Keratinocyte (primary cell): ENCODE measurements around the gene DTWD2. TPM values are rescaled to one million over a fixed set of nuclear protein-coding genes. Genes with fewer than 3 reads are reported as not detected.

Source experiments
- DNase-seq: peaks from one replicate; pipeline ENCODE4 v3.0.0-alpha.2; 2011; ENCODE audit warnings: low read depth, missing footprints, low spot score
- FAIRE-seq: peaks from 2 replicates; lab custom pipeline; 2011; peaks lifted over from hg19 to GRCh38; lab: Jason Lieb, UNC
- H2AFZ ChIP-seq: 2 replicates; pipeline ENCODE4 v1.6.0; 2012; ENCODE audit warnings: low read length, control low read depth, inconsistent platforms; ENCODE audit not compliant: control insufficient read depth
- H3K27ac ChIP-seq: 2 replicates; pipeline ENCODE4 v1.5.1; 2011; ENCODE audit warnings: low read length; ENCODE audit not compliant: control insufficient read depth, insufficient read depth
- H3K27me3 ChIP-seq: 3 replicates; pipeline ENCODE4 v1.6.0; 2011; ENCODE audit warnings: low read length; ENCODE audit not compliant: control insufficient read depth, insufficient read depth; ENCODE audit errors: extremely low read depth
- H3K36me3 ChIP-seq, 2 experiments: 2 replicates in 1 of 2; 3 replicates in 1 of 2; pipeline ENCODE4 v1.5.1; 2011; ENCODE audit warnings: low read length in 2 of 2, mild to moderate bottlenecking in 1 of 2; ENCODE audit not compliant: control insufficient read depth in 2 of 2, insufficient read depth in 2 of 2; ENCODE audit errors: extremely low read depth in 1 of 2
- H3K4me1 ChIP-seq: 3 replicates; pipeline ENCODE4 v1.5.1; 2011; ENCODE audit warnings: low read length; ENCODE audit not compliant: control insufficient read depth, insufficient read depth; ENCODE audit errors: extremely low read depth
- H3K4me2 ChIP-seq: 3 replicates; pipeline ENCODE4 v1.6.0; 2011; ENCODE audit warnings: low read depth, low read length; ENCODE audit not compliant: control insufficient read depth, insufficient read depth; ENCODE audit errors: extremely low read depth
- H3K4me3 ChIP-seq, 3 experiments: fragments of 200-600 bp in 1 of 3; sonication (generic) in 1 of 3; 2 replicates in 2 of 3; 3 replicates in 1 of 3; pipeline ENCODE4 v1.5.1; 2011 to 2016; ENCODE audit warnings: low read length in 3 of 3, mild to moderate bottlenecking in 3 of 3, control low read depth in 2 of 3, inconsistent platforms in 1 of 3, low read depth in 1 of 3, mixed read lengths in 1 of 3, mixed run types in 1 of 3, moderate library complexity in 1 of 3; ENCODE audit not compliant: control insufficient read depth in 2 of 3, insufficient read depth in 2 of 3; ENCODE audit errors: extremely low read depth in 1 of 3
- H3K79me2 ChIP-seq: 2 replicates; pipeline ENCODE4 v1.6.0; 2012; ENCODE audit warnings: low read length; ENCODE audit not compliant: control insufficient read depth, insufficient read depth
- H3K9ac ChIP-seq: 3 replicates; pipeline ENCODE4 v1.6.0; 2011; ENCODE audit warnings: low read length; ENCODE audit not compliant: control insufficient read depth, insufficient read depth; ENCODE audit errors: extremely low read depth
- H3K9me1 ChIP-seq: 3 replicates; pipeline ENCODE4 v1.6.0; 2011; ENCODE audit warnings: low read length; ENCODE audit not compliant: control insufficient read depth, insufficient read depth; ENCODE audit errors: extremely low read depth
- H3K9me3 ChIP-seq: 2 replicates; pipeline ENCODE4 v1.5.1; 2012; ENCODE audit warnings: low read depth, low read length; ENCODE audit not compliant: control insufficient read depth
- H4K20me1 ChIP-seq: 3 replicates; pipeline ENCODE4 v1.6.0; 2011; ENCODE audit warnings: low read length; ENCODE audit not compliant: control insufficient read depth, insufficient read depth; ENCODE audit errors: extremely low read depth
- CTCF ChIP-seq, 3 experiments: IDR thresholded peaks in 1 of 3; conservative IDR thresholded peaks in 1 of 3; optimal IDR thresholded peaks in 1 of 3; 2 replicates in 2 of 3; 3 replicates in 1 of 3; pipeline versions ENCODE3 to v1.5.1; 2011; ENCODE audit warnings: low read length in 3 of 3, mild to moderate bottlenecking in 3 of 3, moderate library complexity in 2 of 3, control low read depth in 1 of 3, inconsistent platforms in 1 of 3; ENCODE audit not compliant: insufficient read depth in 2 of 3; ENCODE audit errors: extremely low read depth in 1 of 3
- EZH2 ChIP-seq: IDR thresholded peaks from one replicate; pipeline ENCODE4 v1.6.1; 2012; ENCODE audit warnings: inconsistent platforms, mild to moderate bottlenecking, low read length, moderate library complexity
- dilution Hi-C: fragments of 300-500 bp; cut with MboI; formaldehyde crosslinking; loops from one replicate; pipeline ENCODE4 v1.7.0; 2020; ENCODE audit warnings: low sequenced_read_pairs; ENCODE audit not compliant: extremely low pct_ligation_motif_present
- polyA plus RNA-seq, 5 experiments: library from polyadenylated mRNA; depleted of rRNA in 3 of 5; stranded (reverse) in 3 of 5; stranded (forward) in 1 of 5; unstranded in 1 of 5; fragments of >200 nt; gene quantifications; 1 replicate in 1 of 5; 2 replicates in 3 of 5; 3 replicates in 1 of 5; pipeline versions ENCODE4 v1.2.1 to v1.2.3, GENCODE V29; 2011 to 2012; ENCODE audit warnings: missing spikeins in 2 of 5, low read depth in 1 of 5, low replicate concordance in 1 of 5

DTWD2 gene
- polyA plus RNA-seq, 1 donor (not counting 4 experiments of a cell fraction or from before 2014, with no cell fraction given): 2.9 TPM

GRCh38 chr5:119016125-119016774, 27.9 kb upstream of the DTWD2 start:
- Histone ChIP-seq H3K4me2 (no peak overlapping the region), H3K27ac (no peak overlapping the region), H3K9ac (no peak overlapping the region), H3K36me3 (no peaks in the 10 kb centered on the region), H3K4me3 (no peak overlapping the region), H3K9me1 (no peaks in the 10 kb centered on the region), H3K4me1 (no peaks in the 10 kb centered on the region), H4K20me1 (no peaks in the 10 kb centered on the region), H3K27me3 (no peaks in the 10 kb centered on the region), H3K9me3 (no peaks in the 10 kb centered on the region), H3K79me2 (no peaks in the 10 kb centered on the region), H2AFZ (no peak overlapping the region)
- no peak for FAIRE-seq
- DNase-seq: no peak
- TF ChIP-seq EZH2 (no peak), CTCF (optimal IDR thresholded peaks at IDR 0.05 in 1 of 3, IDR thresholded peaks at IDR 0.05 in 1 of 3, conservative IDR thresholded peaks at IDR 0.05 in 1 of 3; ENCODE audit: extremely low read depth in 1 of 3, insufficient read depth in 2 of 3, low read length in 3 of 3) (no peak)
- dilution Hi-C loops: no loop called here

GRCh38 chr5:119011186-119011585, 22.8 kb upstream of the DTWD2 start:
- H3K79me2 ChIP-seq: no peaks in the 10 kb centered on the region
- H2AFZ ChIP-seq: no peak overlapping the region
- H3K4me1 ChIP-seq: no peaks in the 10 kb centered on the region
- DNase-seq (no peak), FAIRE-seq (no peak)
- H3K9me3 ChIP-seq: no peaks in the 10 kb centered on the region
- H3K9ac ChIP-seq: no peak overlapping the region
- H3K9me1 ChIP-seq: no peaks in the 10 kb centered on the region
- no peak overlapping the region for H3K27ac ChIP-seq
- dilution Hi-C loops: no loop called here
- no peaks in the 10 kb centered on the region for H3K27me3 ChIP-seq
- no peaks in the 10 kb centered on the region for H4K20me1 ChIP-seq
- H3K4me2 ChIP-seq: no peak overlapping the region
- no peak overlapping the region for H3K4me3 ChIP-seq
- H3K36me3 ChIP-seq: no peaks in the 10 kb centered on the region
- TF ChIP-seq CTCF (optimal IDR thresholded peaks at IDR 0.05 in 1 of 3, IDR thresholded peaks at IDR 0.05 in 1 of 3, conservative IDR thresholded peaks at IDR 0.05 in 1 of 3; ENCODE audit: extremely low read depth in 1 of 3, insufficient read depth in 2 of 3, low read length in 3 of 3): no peak
- TF ChIP-seq EZH2: no peak
